SK-N-DZ (cell line): ENCODE data around the gene AQR.
"Not testable (repeated sequence)": the region's sequence is repeated elsewhere in the genome, so short reads cannot be mapped to it uniquely, and the experiment has no call there.

Source experiments
- DNase-seq: peaks from one replicate; pipeline ENCODE4 v3.0.0-alpha.2; 2015; ENCODE audit warnings: low spot score

Gene AQR

GRCh38 chr15:34953851-34954250, 15.7 kb downstream of the AQR start:
- DNase-seq, result no peak

- no peak for DNase-seq
Observed at GRCh38 chr15:34952481-34952880, 17.1 kb downstream of the AQR start.

GRCh38 chr15:34951993-34952392, 17.5 kb downstream of the AQR start:
- DNase-seq, result no peak

GRCh38 chr15:34944936-34945335, 24.6 kb downstream of the AQR start:
- no peak for DNase-seq

- no peak for DNase-seq
Observed at GRCh38 chr15:34943711-34944110, 25.8 kb downstream of the AQR start.

DNA sequence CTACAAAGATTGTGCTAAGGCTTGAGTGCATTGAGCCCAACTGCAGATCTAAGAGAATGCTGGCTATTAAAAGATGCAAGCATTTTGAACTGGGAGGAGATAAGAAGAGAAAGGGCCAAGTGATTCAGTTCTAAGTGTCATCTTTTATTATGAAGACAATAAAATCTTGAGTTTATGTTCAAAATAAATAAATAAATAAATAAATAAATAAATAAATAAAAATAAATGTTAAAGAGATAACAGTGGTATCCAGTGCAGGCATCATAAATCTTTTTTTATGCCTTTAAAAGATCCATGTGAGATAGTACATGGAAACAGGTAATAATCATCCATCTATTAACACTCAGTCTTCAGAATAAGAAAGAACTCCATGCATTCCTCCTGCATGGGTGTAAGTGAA, 26.3 kb downstream of the AQR start:
- not testable (repeated sequence) for DNase-seq

GRCh38 chr15:34942363-34942762, 27.2 kb downstream of the AQR start:
- DNase-seq, result no peak

GRCh38 chr15:34941831-34942230, 27.7 kb downstream of the AQR start:
- no peak for DNase-seq

DNA sequence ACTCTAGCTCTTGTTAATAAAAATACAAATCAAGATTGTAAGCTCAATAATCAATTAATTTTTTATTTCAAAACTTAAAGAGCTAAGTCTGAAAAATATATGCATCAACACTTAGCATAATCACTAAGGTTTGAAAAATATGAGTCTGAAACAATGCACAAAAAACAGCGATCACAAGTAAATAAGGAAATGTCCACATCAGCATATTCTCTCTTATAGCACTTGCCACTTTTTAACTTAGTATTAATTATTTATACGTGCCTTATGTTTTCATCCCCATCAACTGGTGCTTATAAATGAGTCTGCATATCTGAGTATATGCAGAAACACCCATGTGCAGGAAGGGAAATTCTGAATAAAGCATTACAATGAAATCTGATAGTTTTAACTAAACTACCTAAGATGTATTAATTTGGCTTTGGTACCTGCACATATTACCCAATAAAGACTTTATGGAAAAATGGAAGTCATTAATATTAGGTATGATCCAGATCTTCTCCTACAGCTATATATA, 28.3 kb downstream of the AQR start:
- DNase-seq, result no peak

DNA sequence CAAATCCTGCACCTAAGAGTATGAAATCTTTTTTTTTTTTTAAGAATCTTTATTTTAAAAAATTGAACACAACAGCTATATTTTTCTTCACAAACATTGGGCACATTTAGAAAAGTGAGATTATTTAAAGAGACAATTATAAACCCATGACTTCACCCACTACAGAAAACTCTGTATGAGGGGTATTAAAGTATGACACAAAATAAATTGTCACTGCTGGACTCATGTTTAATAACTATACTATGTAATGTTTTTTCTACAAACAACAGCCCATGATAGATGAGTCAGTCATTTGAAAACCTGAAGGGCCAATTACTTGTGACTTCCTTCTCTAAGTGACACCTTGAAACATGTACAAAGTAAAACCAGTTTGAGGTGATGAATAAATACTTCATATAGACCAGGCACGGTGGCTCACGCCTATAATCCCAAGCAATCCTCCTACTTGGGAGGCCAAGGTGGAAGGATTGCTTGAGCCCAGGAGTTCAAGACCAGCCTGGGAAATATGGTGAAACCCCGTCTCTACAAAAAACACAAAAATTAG, 36.0 kb downstream of the AQR start:
- DNase-seq, result no peak

DNA sequence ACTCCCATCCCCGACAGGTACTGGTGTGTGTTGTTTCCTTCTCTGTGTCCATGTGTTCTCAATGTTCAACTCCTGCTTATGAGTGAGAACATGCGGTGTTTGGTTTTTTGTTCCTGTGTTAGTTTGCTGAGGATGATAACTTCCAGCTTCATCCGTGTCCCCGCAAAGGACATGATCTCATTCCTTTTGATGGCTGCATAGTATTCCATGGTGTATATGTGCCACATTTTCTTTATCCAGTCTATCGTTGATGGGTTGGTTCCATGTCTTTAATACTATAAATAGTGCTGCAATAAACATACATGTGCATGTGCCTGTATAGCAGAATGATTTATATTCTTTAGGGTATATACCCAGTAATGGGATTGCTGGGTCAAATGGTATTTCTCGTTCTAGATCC, 41.2 kb downstream of the AQR start:
- DNase-seq, result not testable (repeated sequence)

DNA sequence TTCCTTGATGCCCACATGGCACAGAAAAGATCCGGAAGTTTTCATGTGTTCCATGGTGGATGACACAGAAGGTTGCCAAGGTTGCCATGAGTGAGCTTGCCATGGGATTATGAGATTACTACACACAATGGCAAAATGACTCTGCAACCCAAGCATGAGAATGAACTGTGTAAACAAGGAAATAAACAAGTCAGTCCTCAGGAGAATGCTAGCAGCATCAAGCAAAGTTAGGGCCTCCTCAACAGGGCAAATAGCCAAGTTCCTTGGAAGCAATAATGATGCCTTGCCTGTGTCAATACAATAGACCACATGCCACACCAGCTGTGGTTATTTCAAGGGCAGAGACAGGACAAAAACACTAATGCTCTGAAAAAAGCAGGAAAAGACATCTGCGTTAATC, 41.8 kb downstream of the AQR start:
- no peak for DNase-seq

GRCh38 chr15:34914317-34914716, 55.2 kb downstream of the AQR start:
- no peak for DNase-seq

- DNase-seq, result no peak
Observed at GRCh38 chr15:34905047-34905446, 64.5 kb downstream of the AQR start.

DNA sequence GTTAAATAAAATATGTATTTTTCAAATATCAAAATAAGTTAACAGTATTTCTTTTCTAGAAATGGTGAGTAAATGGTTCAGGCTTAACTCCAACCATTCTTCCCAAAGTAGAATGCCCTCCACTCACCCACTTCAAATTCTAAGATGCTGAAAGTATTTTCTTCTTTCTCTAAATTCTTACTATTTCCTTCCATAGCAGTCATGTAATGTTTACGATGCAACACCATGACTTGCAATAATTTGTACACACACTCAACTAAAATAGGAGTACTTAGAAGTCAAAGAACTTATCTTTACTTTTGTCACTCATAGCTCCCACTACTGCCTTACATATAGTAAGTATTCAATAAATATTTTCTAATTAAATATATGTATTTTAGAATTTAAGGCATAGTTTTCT, 65.0 kb downstream of the AQR start:
- no peak for DNase-seq

DNA sequence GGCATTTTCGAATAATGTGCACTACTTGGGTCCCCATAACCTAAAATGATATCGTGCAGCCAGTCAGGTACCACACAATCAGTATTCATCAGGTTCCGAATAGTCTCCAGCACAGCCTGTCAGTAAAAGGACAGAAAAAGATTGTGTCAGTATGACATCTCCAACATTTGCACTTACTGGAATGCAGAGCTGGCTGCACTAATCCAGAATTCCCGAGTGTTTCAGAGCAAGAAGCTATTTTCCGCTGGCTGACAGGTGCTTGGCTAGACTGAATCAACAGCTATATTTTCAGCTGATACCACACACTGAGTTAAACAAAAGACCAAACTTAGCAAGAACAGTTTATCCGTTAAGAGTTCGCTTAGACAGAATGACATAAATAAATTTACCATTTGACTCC, 68.8 kb downstream of the AQR start:
- no peak for DNase-seq

DNA sequence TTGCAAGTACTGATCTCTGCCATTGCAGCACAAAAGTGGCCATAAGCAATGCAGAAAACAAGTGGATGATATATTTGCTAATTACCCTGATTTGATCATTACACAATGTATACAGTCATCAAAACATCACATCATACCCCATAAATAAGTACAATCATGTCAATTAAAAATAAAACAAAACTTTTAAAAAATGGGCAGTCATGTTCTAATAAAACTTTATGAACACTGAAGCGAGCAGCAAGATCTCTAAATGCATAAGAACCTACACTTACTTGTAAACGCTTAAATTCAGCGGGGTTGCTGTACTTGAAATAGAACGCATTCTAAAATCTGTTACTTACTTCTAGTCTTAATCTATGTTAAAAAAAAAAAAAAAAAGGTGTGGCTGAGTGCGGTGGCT, 73.4 kb downstream of the AQR start:
- DNase-seq, result no peak

DNA sequence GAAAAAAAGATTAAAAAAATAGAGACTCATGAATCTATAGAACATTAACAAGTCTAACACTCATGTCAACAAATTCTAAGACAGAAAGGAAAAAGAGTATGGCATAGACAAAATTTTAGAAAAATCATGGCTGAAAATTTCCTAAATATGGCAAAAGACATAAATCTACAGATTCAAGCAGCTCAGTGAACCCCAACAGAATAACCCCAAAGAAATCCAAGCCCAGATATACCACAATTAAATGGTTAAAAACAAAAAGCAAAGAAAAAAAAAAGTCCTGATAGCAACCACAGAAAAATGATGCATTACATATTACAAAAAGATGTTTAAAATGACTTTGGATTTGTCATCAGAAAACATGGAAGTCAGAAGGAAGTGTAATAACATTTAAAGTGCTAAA, 75.6 kb downstream of the AQR start:
- no peak for DNase-seq

GRCh38 chr15:34892963-34893591, 76.5 kb downstream of the AQR start:
- DNase-seq, result no peak

GRCh38 chr15:34890424-34890823, 79.1 kb downstream of the AQR start:
- DNase-seq, result no peak

DNA sequence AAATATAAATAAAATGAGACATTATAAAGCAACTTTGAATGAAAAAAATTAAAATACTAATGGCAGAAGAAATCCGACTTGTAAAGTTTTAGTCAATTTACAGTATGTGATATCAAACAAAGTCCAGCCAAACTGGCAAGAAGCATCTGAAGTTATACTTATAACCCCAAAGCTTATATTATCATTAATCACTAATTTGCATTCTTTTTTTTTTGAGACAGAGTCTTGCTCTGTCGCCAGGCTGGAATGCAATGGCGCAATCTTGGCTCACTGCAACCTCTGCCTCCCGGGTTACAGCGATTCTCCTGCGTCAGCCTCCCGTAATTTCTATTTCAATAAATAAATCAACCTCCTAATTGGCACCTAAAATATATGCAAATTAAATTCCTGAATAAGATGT, 80.1 kb downstream of the AQR start:
- no peak for DNase-seq

DNA sequence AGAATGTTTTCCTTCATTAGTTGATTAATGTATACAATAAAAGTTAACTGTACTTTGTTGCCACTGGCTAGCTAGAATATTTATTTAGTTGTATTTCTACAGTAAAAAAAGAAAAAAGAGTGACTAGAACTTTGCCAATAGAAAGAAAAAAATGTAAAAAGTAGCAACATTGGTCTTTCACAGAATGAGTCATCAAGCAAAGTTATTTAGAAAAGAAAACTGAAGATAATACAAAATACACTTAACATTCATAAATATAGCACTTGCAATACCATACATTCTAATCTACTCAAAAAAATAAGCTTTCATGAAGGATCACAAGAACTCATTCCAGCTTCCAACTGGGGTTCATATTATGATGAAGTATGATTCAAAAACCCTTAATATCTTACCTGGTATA, 83.4 kb downstream of the AQR start:
- no peak for DNase-seq

DNA sequence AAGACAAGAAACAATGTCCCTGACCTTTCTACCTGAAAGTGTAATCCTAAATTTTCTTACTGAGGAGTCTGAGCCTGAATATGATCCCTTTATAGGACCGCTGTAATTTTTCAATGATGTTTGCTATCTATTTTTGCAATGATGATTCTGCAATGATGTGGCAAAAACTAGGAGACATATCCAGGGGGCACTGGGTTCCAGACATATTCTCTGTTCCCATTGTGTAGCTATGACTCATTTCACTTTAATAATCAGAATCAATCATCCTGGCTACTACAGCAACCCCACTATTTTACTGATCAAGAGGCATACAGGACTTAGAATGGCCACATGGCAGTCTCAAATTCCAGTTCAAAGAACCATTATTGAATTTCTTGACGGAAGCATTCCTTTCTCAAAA, 85.9 kb downstream of the AQR start:
- no peak for DNase-seq

DNA sequence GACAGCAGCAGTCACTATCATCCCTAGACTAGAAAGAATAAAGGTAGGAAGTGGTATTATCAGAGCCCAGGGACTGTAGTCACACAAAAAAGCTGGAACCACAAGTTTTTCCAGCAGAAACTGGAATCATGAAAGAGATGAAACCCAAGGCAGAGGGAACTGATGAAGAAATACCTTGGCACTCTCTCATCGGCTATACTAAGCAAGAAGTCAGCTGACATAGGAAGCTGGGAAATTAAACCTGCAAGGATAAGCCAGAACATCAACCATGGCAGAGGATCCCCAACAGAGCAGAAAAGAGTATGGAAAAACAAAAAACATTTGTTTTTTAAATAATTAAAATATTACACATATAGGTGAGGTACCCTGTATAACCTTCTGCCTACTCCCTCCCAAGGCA, 86.5 kb downstream of the AQR start:
- DNase-seq, result no peak
